ENCODE measurements around the gene GLI1.

Gene GLI1

GRCh38 chr12:57520053-57520818, 60.7 kb downstream of the GLI1 start, which contains the start of gene DDIT3:
Gene DDIT3 (minus strand): TSS chr12:57520514. CDS start chr12:57517406, 3,108 bp downstream.
- Mint-ChIP-seq H3K36me3 (peaks cover 58% of the 10 kb centered on the region), H3K4me1 (peaks cover 61% of the 10 kb centered on the region), H3K27me3 (peaks cover 5% of the 10 kb centered on the region), H3K9me3 (no peaks in the 10 kb centered on the region), H3K27ac (peak within 1 kb of the TSS; percentile 100), H3K4me3 (peak within 1 kb of the TSS; percentile 96)
- CTCF ChIA-PET: interaction anchor here (0.6 to 1.0 kb wide), 3 partner anchors 34 to 236 kb away, joined by 3 read pairs; no protein-coding TSS in a partner anchor
- peak; percentile 99 for DNase-seq

GRCh38 chr12:57521525-57522010, 62.0 kb downstream of the GLI1 start:
- peak; percentile 40 for DNase-seq
- H3K4me1 Mint-ChIP-seq: peaks cover 69% of the 10 kb centered on the region
- H3K27me3 Mint-ChIP-seq: peaks cover 5% of the 10 kb centered on the region
- peaks cover 47% of the 10 kb centered on the region for H3K36me3 Mint-ChIP-seq
- no peaks in the 10 kb centered on the region for H3K9me3 Mint-ChIP-seq
- H3K27ac Mint-ChIP-seq: peak overlapping the region; percentile 100
- CTCF ChIA-PET: no interaction called here
- peak overlapping the region; percentile 96 for H3K4me3 Mint-ChIP-seq
